Liver (tissue), 9 donors: ENCODE results near the gene NKX2-1. TPM values are rescaled to one million over a fixed set of nuclear protein-coding genes. Genes with fewer than 3 reads are reported as not detected.

ENCODE experiments used
- DNase-seq: peaks from one replicate; pipeline ENCODE4 v3.0.0-alpha.2; 2017; ENCODE audit warnings: low spot score
- H3K27ac ChIP-seq, 2 donors: one replicate each; pipeline ENCODE4 v1.7.0; 2013; ENCODE audit warnings: inconsistent platforms in 2 of 2, low read length in 2 of 2, control low read depth in 1 of 2, low read depth in 1 of 2, mild to moderate bottlenecking in 1 of 2
- H3K27me3 ChIP-seq, 4 donors: one replicate each; pipeline versions ENCODE4 v1.6.1 to v1.7.0; 2013; ENCODE audit warnings: low read length in 3 of 4, inconsistent platforms in 1 of 4, mild to moderate bottlenecking in 1 of 4, moderate library complexity in 1 of 4; ENCODE audit not compliant: control insufficient read depth in 4 of 4, insufficient read depth in 4 of 4
- H3K36me3 ChIP-seq, 4 donors: one replicate each; pipeline versions ENCODE4 v1.6.1 to v1.7.0; 2013; ENCODE audit warnings: low read length in 3 of 4, mild to moderate bottlenecking in 3 of 4, low read depth in 1 of 4, moderate library complexity in 1 of 4; ENCODE audit not compliant: control insufficient read depth in 4 of 4, insufficient read depth in 3 of 4
- H3K4me1 ChIP-seq, 4 donors: one replicate each; pipeline versions ENCODE4 v1.6.1 to v1.7.0; 2013; ENCODE audit warnings: low read length in 3 of 4, mild to moderate bottlenecking in 3 of 4, moderate library complexity in 1 of 4; ENCODE audit not compliant: control insufficient read depth in 4 of 4, insufficient read depth in 4 of 4
- H3K4me3 ChIP-seq, 3 donors: one replicate each; pipeline versions ENCODE4 v1.6.1 to v1.7.0; 2013; ENCODE audit warnings: low read length in 3 of 3, control low read depth in 1 of 3, low read depth in 1 of 3, mild to moderate bottlenecking in 1 of 3
- H3K9ac ChIP-seq, 2 donors: one replicate each; pipeline ENCODE4 v1.7.0; 2013; ENCODE audit warnings: low read length in 2 of 2, mild to moderate bottlenecking in 2 of 2, moderate library complexity in 2 of 2, control low read depth in 1 of 2, low read depth in 1 of 2
- H3K9me3 ChIP-seq, 4 donors: one replicate each; pipeline versions ENCODE4 v1.6.1 to v1.7.0; 2013; ENCODE audit warnings: low read length in 3 of 4; ENCODE audit not compliant: control insufficient read depth in 4 of 4
- CTCF ChIP-seq: fragments of 150-350 bp; IDR thresholded peaks from 2 replicates; pipeline ENCODE4 v1.5.1; 2017; ENCODE audit warnings: improper control_type of control experiment, low read depth, low read length; ENCODE audit not compliant: missing input control
- EGR1 ChIP-seq, 2 donors: IDR thresholded peaks; 2 replicates each; pipeline ENCODE4 v1.6.1; 2016 to 2018; ENCODE audit warnings: antibody characterized with exemption in 2 of 2, low read depth in 2 of 2
- FOXA1 ChIP-seq: IDR thresholded peaks from 2 replicates; pipeline ENCODE4 v1.6.1; 2016; ENCODE audit warnings: antibody characterized with exemption
- FOXA2 ChIP-seq: IDR thresholded peaks from 2 replicates; pipeline ENCODE4 v1.6.1; 2016; ENCODE audit warnings: antibody characterized with exemption
- GABPA ChIP-seq, 2 donors: IDR thresholded peaks in 1 of 2; conservative IDR thresholded peaks in 1 of 2; 2 replicates each; pipeline ENCODE4 v1.6.1; 2016; ENCODE audit warnings: antibody characterized with exemption in 2 of 2, mild to moderate bottlenecking in 1 of 2, moderate library complexity in 1 of 2
- HNF4A ChIP-seq, 2 donors: conservative IDR thresholded peaks; 2 replicates each; pipeline ENCODE4 v1.6.1; 2016; ENCODE audit warnings: antibody characterized with exemption in 2 of 2, mild to moderate bottlenecking in 2 of 2
- HNF4G ChIP-seq: IDR thresholded peaks from 2 replicates; pipeline ENCODE4 v1.6.1; 2016; ENCODE audit warnings: antibody characterized with exemption
- JUND ChIP-seq, 2 donors: IDR thresholded peaks; 2 replicates each; pipeline ENCODE4 v1.6.1; 2016; ENCODE audit warnings: antibody characterized with exemption in 2 of 2
- NR2F2 ChIP-seq: IDR thresholded peaks from 2 replicates; pipeline ENCODE4 v1.6.1; 2016; ENCODE audit warnings: antibody characterized with exemption
- RAD21 ChIP-seq, 2 donors: IDR thresholded peaks; 2 replicates each; pipeline ENCODE4 v1.6.1; 2016; ENCODE audit warnings: antibody characterized with exemption in 2 of 2, mild to moderate bottlenecking in 2 of 2
- REST ChIP-seq: IDR thresholded peaks from 2 replicates; pipeline ENCODE4 v1.6.1; 2016; ENCODE audit warnings: antibody characterized with exemption, mild to moderate bottlenecking
- RXRA ChIP-seq, 2 donors: IDR thresholded peaks; 2 replicates each; pipeline ENCODE4 v1.6.1; 2017 to 2018; ENCODE audit warnings: antibody characterized with exemption in 2 of 2, mild to moderate bottlenecking in 1 of 2
- SP1 ChIP-seq: IDR thresholded peaks from 2 replicates; pipeline ENCODE4 v1.6.1; 2018; ENCODE audit warnings: antibody characterized with exemption, mild to moderate bottlenecking
- TAF1 ChIP-seq: conservative IDR thresholded peaks from 2 replicates; pipeline ENCODE4 v1.6.1; 2016; ENCODE audit warnings: antibody characterized with exemption, mild to moderate bottlenecking
- YY1 ChIP-seq: IDR thresholded peaks from 2 replicates; pipeline ENCODE4 v1.6.1; 2016; ENCODE audit warnings: antibody characterized with exemption, mild to moderate bottlenecking
- ZBTB33 ChIP-seq: IDR thresholded peaks from 2 replicates; pipeline ENCODE4 v1.6.1; 2016; ENCODE audit warnings: antibody characterized with exemption
- WGBS: extraction: QIAGEN DNeasy Blood & Tissue Kit; methylation state at CpG from one replicate; pipeline ENCODE4 v1.1.7; 2013; 5-methylcytosine and 5-hydroxymethylcytosine counted together
- polyA plus RNA-seq, 2 donors: library from polyadenylated mRNA; stranded (reverse) in 1 of 2; unstranded in 1 of 2; fragments of 200-250 nt in 1 of 2; fragments of >200 nt in 1 of 2; fragmentation: Nextera tagmentation in 1 of 2; extraction: Ambion mirVana in 1 of 2; gene quantifications; one replicate each; pipeline versions ENCODE4 v1.2.1 to v1.2.3, GENCODE V29; 2013 to 2015
- total RNA-seq, 2 donors: library from RNA; depleted of rRNA; stranded (reverse); fragments of >200 nt; gene quantifications; one replicate each; pipeline ENCODE4 v1.2.3, GENCODE V29; 2014
- TF ChIP-seq, protein P1 (sequence below): IDR thresholded peaks from 2 replicates; pipeline ENCODE4 v1.6.1; 2016; ENCODE audit warnings: antibody characterized with exemption
- TF ChIP-seq, protein P2 (sequence below): IDR thresholded peaks from 2 replicates; pipeline ENCODE4 v1.6.1; 2016; ENCODE audit warnings: antibody characterized with exemption
- donor health status: healthy.
- donor health status: healthy.
- donor health status: healthy.
- donor health status: healthy.
- donor health status: healthy.

NKX2-1 gene
- total and polyA plus RNA-seq, 4 donors: not detected

DNA sequence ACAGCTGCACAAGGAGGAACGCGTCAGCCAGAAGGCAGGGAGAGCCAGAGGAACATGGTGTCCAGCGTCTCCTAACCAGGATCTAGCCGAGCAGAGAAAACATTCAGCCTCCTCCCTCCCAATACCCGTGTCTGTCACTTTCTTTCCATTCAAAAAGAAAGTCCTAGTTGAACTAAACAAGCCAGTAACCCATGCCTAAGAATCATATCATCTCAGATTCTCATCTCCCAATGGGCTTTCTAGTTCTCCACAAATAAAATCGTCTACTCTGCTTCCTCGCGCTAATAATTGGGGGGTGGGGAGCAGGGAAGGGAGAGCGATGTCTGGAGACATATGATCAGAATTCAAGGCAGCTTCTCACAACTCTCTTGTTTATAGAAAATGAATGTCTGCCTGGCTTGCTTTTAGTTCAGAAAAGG lies 7.4 kb downstream of the NKX2-1 start:
- no peak for DNase-seq
- WGBS: 5% methylated on average over 9 of the region's 9 CpGs
- Histone ChIP-seq H3K9ac (no peak overlapping the region), H3K4me3 (no peak overlapping the region), H3K36me3 (no peaks in the 10 kb centered on the region), H3K27me3 (peaks cover 5 to 40% (median 26%) of the 10 kb centered on the region in 4 donors), H3K9me3 (peaks cover 0 to 3% (median 1%) of the 10 kb centered on the region in 4 donors), H3K27ac (no peak overlapping the region), H3K4me1 (peaks cover 2 to 13% (median 5%) of the 10 kb centered on the region in 4 donors)
- TF ChIP-seq FOXA1: no peak

DNA sequence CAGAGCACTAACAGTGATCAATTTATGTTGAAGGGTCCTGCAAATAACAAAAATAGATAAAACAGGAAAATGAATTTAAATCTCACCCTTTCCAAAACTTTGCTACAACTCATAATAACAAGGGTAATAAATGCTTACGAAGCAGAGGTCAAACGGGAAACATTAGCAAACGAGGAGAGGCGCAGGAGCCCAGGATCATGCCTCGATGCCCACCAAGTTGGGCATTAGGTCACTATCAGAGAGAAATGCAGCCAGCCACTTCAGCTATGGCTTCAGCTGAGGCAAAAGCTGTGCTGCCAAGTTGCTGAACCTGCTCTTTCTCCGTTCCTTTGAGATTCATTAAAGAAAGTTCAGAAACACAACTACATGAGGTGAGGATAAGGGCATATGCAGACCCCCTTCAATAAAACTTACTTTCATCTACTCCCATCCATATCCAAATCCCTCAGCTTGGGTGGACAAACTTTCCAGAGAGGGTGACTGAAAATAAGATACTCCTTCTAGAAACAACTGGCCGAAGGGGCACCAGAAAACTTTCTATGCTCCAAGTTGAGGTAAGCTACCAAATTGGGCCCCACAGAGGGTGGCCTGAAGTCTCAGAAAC lies 7.9 kb downstream of the NKX2-1 start:
- H3K4me1 ChIP-seq: peaks cover under 1 to 8% (median 1%) of the 10 kb centered on the region in 4 donors
- peaks cover 5 to 40% (median 28%) of the 10 kb centered on the region in 4 donors for H3K27me3 ChIP-seq
- no peak overlapping the region for H3K27ac ChIP-seq
- WGBS: 10% methylated on average over 7 of the region's 7 CpGs
- TF ChIP-seq SP1: no peak
- no peak for TF ChIP-seq NR2F2
- TF ChIP-seq GABPA (IDR thresholded peaks at IDR 0.05 in 1 of 2, conservative IDR thresholded peaks at IDR 0.05 in 1 of 2): no peak
- no peak for TF ChIP-seq CTCF
- no peak for TF ChIP-seq FOXA2
- TF ChIP-seq RXRA (IDR thresholded peaks at IDR 0.05): no peak
- no peak for TF ChIP-seq ZBTB33
- TF ChIP-seq EGR1 (IDR thresholded peaks at IDR 0.05; ENCODE audit: low read depth in 2 of 2): no peak
- TF ChIP-seq, protein P1, sequence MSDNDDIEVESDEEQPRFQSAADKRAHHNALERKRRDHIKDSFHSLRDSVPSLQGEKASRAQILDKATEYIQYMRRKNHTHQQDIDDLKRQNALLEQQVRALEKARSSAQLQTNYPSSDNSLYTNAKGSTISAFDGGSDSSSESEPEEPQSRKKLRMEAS: no peak
- no peak for TF ChIP-seq RAD21 (IDR thresholded peaks at IDR 0.05)
- no peak for TF ChIP-seq TAF1
- no peak for TF ChIP-seq HNF4G
- no peak for TF ChIP-seq YY1
- TF ChIP-seq JUND (IDR thresholded peaks at IDR 0.05): no peak
- no peak for TF ChIP-seq HNF4A (conservative IDR thresholded peaks at IDR 0.05)
- TF ChIP-seq, protein P2, sequence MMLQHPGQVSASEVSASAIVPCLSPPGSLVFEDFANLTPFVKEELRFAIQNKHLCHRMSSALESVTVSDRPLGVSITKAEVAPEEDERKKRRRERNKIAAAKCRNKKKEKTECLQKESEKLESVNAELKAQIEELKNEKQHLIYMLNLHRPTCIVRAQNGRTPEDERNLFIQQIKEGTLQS: no peak
- TF ChIP-seq FOXA1: no peak
- TF ChIP-seq REST: no peak
- H3K9me3 ChIP-seq: peaks cover 0 to 3% (median 2%) of the 10 kb centered on the region in 4 donors
- DNase-seq: no peak
- no peaks in the 10 kb centered on the region for H3K36me3 ChIP-seq
- H3K4me3 ChIP-seq: no peak overlapping the region
- H3K9ac ChIP-seq: no peak overlapping the region
